ENCODE data around the gene PPP1R3A. TPM values are rescaled to one million over a fixed set of nuclear protein-coding genes. Genes with fewer than 3 reads are reported as not detected.

PPP1R3A gene
- total RNA-seq, 1 experiment from 2014 or later, result not detected

- no peak overlapping the region for H4K91ac ChIP-seq (ENCODE audit: insufficient read length, low read depth, low read length)
- H4K20me1 ChIP-seq (ENCODE audit: control insufficient read depth, insufficient read depth, insufficient read length), result no peaks in the 10 kb centered on the region
- no peak overlapping the region for H2BK5ac ChIP-seq (ENCODE audit: insufficient read length, low read length)
- no peaks in the 10 kb centered on the region for H3K27me3 ChIP-seq (ENCODE audit: insufficient read depth, low read length)
- H3K27me3 Mint-ChIP-seq (ENCODE audit: low read depth), result no peaks in the 10 kb centered on the region
- DNase-seq, result no peak
- H3K23me2 ChIP-seq (ENCODE audit: insufficient read length, low read depth, low read length, poor library complexity, severe bottlenecking), result no peaks in the 10 kb centered on the region
- no peaks in the 10 kb centered on the region for H3K36me3 Mint-ChIP-seq (ENCODE audit: insufficient read depth in 1 of 3, low read depth in 3 of 3)
- H2AK5ac ChIP-seq (ENCODE audit: insufficient read length, low read length), result no peak overlapping the region
- H3K27ac Mint-ChIP-seq, result no peak overlapping the region
- H3K4ac ChIP-seq (ENCODE audit: low read depth, low read length), result no peak overlapping the region
- H2AFZ ChIP-seq (ENCODE audit: low read length), result no peak overlapping the region
- no peak overlapping the region for H2BK120ac ChIP-seq (ENCODE audit: low read depth, low read length, poor library complexity, severe bottlenecking)
- no peak overlapping the region for H3K14ac ChIP-seq (ENCODE audit: insufficient read depth, low read length)
- H3K79me2 ChIP-seq (ENCODE audit: insufficient read depth, low read length), result no peaks in the 10 kb centered on the region
- no peak overlapping the region for H3K56ac ChIP-seq (ENCODE audit: insufficient read length, low read depth, low read length)
- H3K4me1 ChIP-seq (ENCODE audit: insufficient read depth, low read length), result no peaks in the 10 kb centered on the region
- H2BK12ac ChIP-seq (ENCODE audit: insufficient read length, low read depth, low read length), result no peak overlapping the region
- no peak overlapping the region for H3K23ac ChIP-seq (ENCODE audit: insufficient read length, low read depth, low read length)
- no peak overlapping the region for H3K27ac ChIP-seq (ENCODE audit: insufficient read length, low read depth, low read length)
- H4K8ac ChIP-seq (replicated peaks; ENCODE audit: insufficient read length, low read depth, low read length), result no peak overlapping the region
- no peak overlapping the region for H3K9ac ChIP-seq (ENCODE audit: extremely low read depth, insufficient read length, low read length)
- no peaks in the 10 kb centered on the region for H3K4me1 Mint-ChIP-seq
- H3K4me3 Mint-ChIP-seq, result no peak overlapping the region
- H3K79me1 ChIP-seq (ENCODE audit: insufficient read depth, low read depth, low read length, poor library complexity, severe bottlenecking), result no peaks in the 10 kb centered on the region
- H3K9me3 ChIP-seq (ENCODE audit: control insufficient read depth, low read depth, low read length), result no peaks in the 10 kb centered on the region
- H4K5ac ChIP-seq (ENCODE audit: insufficient read length, low read depth, low read length), result no peak overlapping the region
- no CpG with 5 or more reads among the region's 2 CpGs for WGBS (ENCODE audit: extremely low coverage, insufficient read length, low lambda C conversion rate)
- no peak for TF ChIP-seq CTCF (conservative IDR thresholded peaks at IDR 0.05)
- no peak overlapping the region for H3T11ph ChIP-seq (ENCODE audit: low read length)
- H3K4me2 ChIP-seq (ENCODE audit: insufficient read depth, insufficient read length, low read length), result no peak overlapping the region
- H3K9me3 Mint-ChIP-seq, result no peaks in the 10 kb centered on the region; a peak in 1 of 5 replicates
- H2BK20ac ChIP-seq (ENCODE audit: low read depth, low read length, poor library complexity, severe bottlenecking), result no peak overlapping the region
- H3K18ac ChIP-seq (ENCODE audit: insufficient read length, low read depth, low read length), result no peak overlapping the region
- no peak overlapping the region for H2BK15ac ChIP-seq (ENCODE audit: low read depth, low read length)
These were observed 51.5 kb downstream of the PPP1R3A start for GRCh38 chr7:113867325-113867724.

Measured in H9 (cell line).